Adrenal gland (tissue), 5 donors: ENCODE results near the gene HSPA1L.

Source experiments
- POLR2A ChIP-seq, 2 donors: fragments of 450-650 bp; IDR thresholded peaks; one replicate each; pipeline ENCODE4 v1.6.1; 2017; ENCODE audit warnings: antibody characterized with exemption in 2 of 2, mild to moderate bottlenecking in 2 of 2, moderate library complexity in 1 of 2
- TF ChIP-seq, protein P1 (sequence below), 6 experiments: fragments of 450-650 bp in 4 of 6; fragments of 200-600 bp in 2 of 6; sonication (generic) in 1 of 6; IDR thresholded peaks; 1 replicate in 5 of 6; 2 replicates in 1 of 6; pipeline versions ENCODE4 v1.5.1 to v1.8.0; 2016 to 2021; ENCODE audit warnings: antibody characterized with exemption in 6 of 6, mild to moderate bottlenecking in 2 of 6, moderate library complexity in 1 of 6
- donor health status: DM: no; HTN: no; CAD: no.

GRCh38 chr6:31769684-31770371 is 45.3 kb downstream of the HSPA1L start:
- no peak for TF ChIP-seq POLR2A (IDR thresholded peaks at IDR 0.05)
- TF ChIP-seq, protein P1, sequence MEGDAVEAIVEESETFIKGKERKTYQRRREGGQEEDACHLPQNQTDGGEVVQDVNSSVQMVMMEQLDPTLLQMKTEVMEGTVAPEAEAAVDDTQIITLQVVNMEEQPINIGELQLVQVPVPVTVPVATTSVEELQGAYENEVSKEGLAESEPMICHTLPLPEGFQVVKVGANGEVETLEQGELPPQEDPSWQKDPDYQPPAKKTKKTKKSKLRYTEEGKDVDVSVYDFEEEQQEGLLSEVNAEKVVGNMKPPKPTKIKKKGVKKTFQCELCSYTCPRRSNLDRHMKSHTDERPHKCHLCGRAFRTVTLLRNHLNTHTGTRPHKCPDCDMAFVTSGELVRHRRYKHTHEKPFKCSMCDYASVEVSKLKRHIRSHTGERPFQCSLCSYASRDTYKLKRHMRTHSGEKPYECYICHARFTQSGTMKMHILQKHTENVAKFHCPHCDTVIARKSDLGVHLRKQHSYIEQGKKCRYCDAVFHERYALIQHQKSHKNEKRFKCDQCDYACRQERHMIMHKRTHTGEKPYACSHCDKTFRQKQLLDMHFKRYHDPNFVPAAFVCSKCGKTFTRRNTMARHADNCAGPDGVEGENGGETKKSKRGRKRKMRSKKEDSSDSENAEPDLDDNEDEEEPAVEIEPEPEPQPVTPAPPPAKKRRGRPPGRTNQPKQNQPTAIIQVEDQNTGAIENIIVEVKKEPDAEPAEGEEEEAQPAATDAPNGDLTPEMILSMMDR (IDR thresholded peaks at IDR 0.05), result peak; percentile 57 to 75 (median 72)
